GM19025 (cell line): ENCODE results near the gene EFCAB7.

Experiments used
- ATAC-seq: cut with Tn5 transposase; IDR thresholded peaks from one replicate; pipeline ENCODE4 v1.9.1; 2021; ENCODE audit warnings: mild to moderate bottlenecking, low read depth, moderate library complexity; ENCODE audit not compliant: unreplicated experiment

EFCAB7 gene

DNA sequence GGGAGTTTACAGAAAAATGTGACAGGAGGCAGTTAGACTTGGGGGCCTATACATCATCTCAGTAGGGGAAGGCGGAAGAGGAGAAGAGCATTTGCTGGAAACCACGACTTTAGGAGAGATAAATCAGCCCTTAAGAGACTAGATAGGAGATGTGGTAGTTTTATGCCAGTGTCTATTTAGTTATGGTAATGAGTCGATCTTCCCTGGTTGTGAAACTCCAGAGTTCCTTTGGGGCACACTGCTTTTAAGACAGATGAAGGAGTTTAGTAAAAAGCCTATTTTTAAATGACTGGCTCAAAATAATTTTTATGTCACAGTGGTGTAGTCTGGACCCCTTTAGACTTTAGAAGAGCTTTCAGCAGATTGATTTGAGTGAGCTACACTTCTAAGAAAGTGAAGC, 77.7 kb downstream of the EFCAB7 start:
- no peak for ATAC-seq

DNA sequence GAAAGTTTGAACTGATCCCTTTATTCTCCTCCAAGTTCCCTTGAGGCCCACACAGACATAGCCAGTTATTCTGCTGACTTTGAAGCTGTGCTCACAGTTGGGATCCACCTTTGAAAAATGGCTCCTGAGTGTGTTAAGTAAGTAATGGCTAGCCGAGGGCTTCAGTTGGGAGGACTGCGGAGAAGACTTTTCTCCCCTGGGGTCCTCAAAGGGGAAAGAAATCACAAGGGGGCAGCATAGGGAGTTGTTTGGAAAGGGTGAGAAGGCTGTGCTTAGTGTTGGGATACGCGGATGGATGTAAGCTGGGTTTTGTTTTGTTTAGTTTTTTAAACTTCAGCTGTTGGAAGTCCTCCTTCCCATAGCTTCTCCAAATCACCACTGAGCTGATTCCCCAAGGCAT, 78.1 kb downstream of the EFCAB7 start:
- no peak for ATAC-seq

- no peak for ATAC-seq
Measured at GRCh38 chr1:63601912-63602311, 78.6 kb downstream of the EFCAB7 start.

GRCh38 chr1:63602629-63603028, 79.3 kb downstream of the EFCAB7 start:
- ATAC-seq = no peak

DNA sequence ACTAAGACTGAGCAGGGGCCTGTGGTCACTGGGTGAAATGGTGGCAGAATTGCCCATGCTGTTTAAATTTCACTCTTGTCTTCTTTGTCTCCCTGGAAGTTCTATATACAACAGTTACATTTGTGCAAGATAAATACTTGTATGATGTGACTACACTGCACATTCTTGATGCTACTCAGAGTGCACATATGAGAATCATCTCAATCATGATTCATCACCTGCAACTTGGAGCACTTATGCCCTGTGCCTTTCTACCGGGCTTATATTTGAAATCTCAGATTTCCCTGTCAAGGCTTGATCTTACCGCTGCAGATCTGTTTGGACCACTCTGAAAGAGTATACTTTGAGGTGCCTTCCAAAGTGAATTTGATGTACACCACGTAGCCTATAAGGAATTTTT, 80.5 kb downstream of the EFCAB7 start:
- no peak for ATAC-seq

GRCh38 chr1:63607322-63607721, 84.0 kb downstream of the EFCAB7 start:
- no peak for ATAC-seq

GRCh38 chr1:63611231-63611630, 87.9 kb downstream of the EFCAB7 start:
- ATAC-seq = no peak

DNA sequence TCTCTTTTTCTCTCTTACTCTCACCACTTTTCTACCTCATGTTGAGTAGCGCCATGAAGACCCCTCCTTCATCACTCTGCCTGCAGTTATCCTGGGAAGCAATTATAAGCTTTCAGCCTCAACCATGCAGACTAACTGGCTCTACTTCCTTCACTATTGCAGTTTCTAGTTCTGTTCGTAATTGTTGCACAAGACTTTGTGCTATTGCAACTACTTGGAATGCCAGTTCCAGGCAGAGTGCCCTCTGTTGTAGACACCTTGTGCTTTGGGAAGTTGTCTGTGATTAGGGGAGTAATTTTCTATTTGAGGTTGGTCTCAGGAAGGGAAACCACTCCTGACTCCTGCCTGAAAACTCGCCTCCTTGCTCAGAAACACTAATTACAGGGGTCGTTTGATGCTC, 89.2 kb downstream of the EFCAB7 start:
- no peak for ATAC-seq

GRCh38 chr1:63612971-63613370, 89.6 kb downstream of the EFCAB7 start:
- no peak for ATAC-seq

- no peak for ATAC-seq
Measured at GRCh38 chr1:63615768-63616420, 92.6 kb downstream of the EFCAB7 start.

DNA sequence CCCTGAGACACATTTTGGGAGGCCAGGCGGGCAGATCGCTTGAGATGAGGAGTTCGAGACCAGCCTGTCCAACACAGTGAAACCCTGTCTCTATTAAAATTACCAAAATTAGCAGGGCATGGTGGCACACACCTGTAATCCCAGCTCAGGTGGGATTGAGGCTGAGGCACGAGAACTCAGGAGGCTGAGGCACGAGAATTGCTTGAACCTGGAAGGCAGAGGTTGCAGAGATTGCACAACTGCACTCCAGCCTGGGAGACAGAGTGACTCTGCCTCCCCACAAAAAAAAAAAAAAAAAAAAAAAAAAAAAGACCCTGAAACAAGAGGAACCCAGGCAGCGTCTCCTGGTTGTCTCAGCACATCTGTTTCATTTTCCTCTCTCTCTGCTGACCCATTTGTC, 94.1 kb downstream of the EFCAB7 start:
- ATAC-seq = no peak

GRCh38 chr1:63618011-63618410, 94.7 kb downstream of the EFCAB7 start:
- ATAC-seq = no peak

GRCh38 chr1:63619558-63619957, 96.2 kb downstream of the EFCAB7 start:
- no peak for ATAC-seq

GRCh38 chr1:63620671-63621070, 97.3 kb downstream of the EFCAB7 start:
- ATAC-seq = no peak

- no peak for ATAC-seq
Measured at GRCh38 chr1:63621075-63621474, 97.8 kb downstream of the EFCAB7 start.

GRCh38 chr1:63621698-63622097, 98.4 kb downstream of the EFCAB7 start:
- no peak for ATAC-seq
